GM23248 (cell line): ENCODE data around the gene PTPRD. TPM values are rescaled to one million over a fixed set of nuclear protein-coding genes. Genes with fewer than 3 reads are reported as not detected.

ENCODE experiments used
- DNase-seq: peaks from one replicate; pipeline ENCODE4 v3.0.0-alpha.2; 2015
- H2AFZ ChIP-seq: fragments of 200-600 bp; sonication (generic); 2 replicates; pipeline ENCODE4 v1.6.1; 2016; ENCODE audit warnings: antibody characterized with exemption
- H3F3A ChIP-seq: fragments of 200-600 bp; sonication (generic); 2 replicates; pipeline ENCODE4 v1.6.1; 2016; ENCODE audit warnings: mild to moderate bottlenecking, antibody characterized with exemption, mixed run types; ENCODE audit not compliant: insufficient read depth
- H3K27ac ChIP-seq: fragments of 200-600 bp; sonication (generic); 2 replicates; pipeline ENCODE4 v1.5.1; 2016; ENCODE audit warnings: mild to moderate bottlenecking
- H3K27me3 ChIP-seq: fragments of 200-600 bp; sonication (generic); replicated peaks from 2 replicates; pipeline ENCODE4 v1.6.1; 2016; ENCODE audit warnings: mild to moderate bottlenecking; ENCODE audit not compliant: insufficient read depth
- H3K36me3 ChIP-seq: fragments of 200-600 bp; sonication (generic); 2 replicates; pipeline ENCODE4 v1.6.1; 2016; ENCODE audit warnings: low read depth, mild to moderate bottlenecking
- H3K4me1 ChIP-seq: fragments of 200-600 bp; sonication (generic); 2 replicates; pipeline ENCODE4 v1.6.1; 2016; ENCODE audit warnings: mild to moderate bottlenecking; ENCODE audit not compliant: insufficient read depth
- H3K4me2 ChIP-seq: fragments of 200-600 bp; sonication (generic); one replicate; pipeline ENCODE4 v1.6.1; 2016; ENCODE audit warnings: mild to moderate bottlenecking; ENCODE audit not compliant: unreplicated experiment
- H3K4me3 ChIP-seq: fragments of 200-600 bp; sonication (generic); 2 replicates; pipeline ENCODE4 v1.5.1; 2016; ENCODE audit warnings: mild to moderate bottlenecking
- H3K79me2 ChIP-seq: fragments of 200-600 bp; sonication (generic); 2 replicates; pipeline ENCODE4 v1.6.1; 2016; ENCODE audit warnings: mild to moderate bottlenecking; ENCODE audit not compliant: insufficient read depth
- H3K9ac ChIP-seq: fragments of 200-600 bp; sonication (generic); 2 replicates; pipeline ENCODE4 v1.6.1; 2016; ENCODE audit warnings: mild to moderate bottlenecking
- H3K9me2 ChIP-seq: fragments of 200-600 bp; sonication (generic); 2 replicates; pipeline ENCODE4 v1.6.1; 2016; ENCODE audit warnings: mixed run types, mild to moderate bottlenecking, moderate library complexity; ENCODE audit not compliant: insufficient read depth
- H3K9me3 ChIP-seq: fragments of 200-600 bp; sonication (generic); one replicate; pipeline ENCODE4 v1.6.1; 2017; ENCODE audit warnings: low read depth
- H4K20me1 ChIP-seq: fragments of 200-600 bp; sonication (generic); 2 replicates; pipeline ENCODE4 v1.6.0; 2016; ENCODE audit not compliant: insufficient read depth
- EZH2 ChIP-seq: fragments of 200-600 bp; sonication (generic); IDR thresholded peaks from 2 replicates; pipeline ENCODE4 v1.6.1; 2018; ENCODE audit warnings: antibody characterized with exemption, mild to moderate bottlenecking; ENCODE audit not compliant: insufficient read depth, poor library complexity, severe bottlenecking
- EZH2phosphoT487 ChIP-seq: fragments of 200-600 bp; sonication (generic); IDR thresholded peaks from 2 replicates; pipeline ENCODE4 v1.6.1; 2018; ENCODE audit warnings: antibody characterized with exemption, moderate library complexity, mild to moderate bottlenecking, low read depth; ENCODE audit not compliant: insufficient read depth
- WGBS, 2 experiments: methylation state at CpG; one replicate each; pipeline ENCODE4 v1.1.6; 2015 to 2017; ENCODE audit warnings: low lambda C conversion rate in 2 of 2, low coverage in 1 of 2; ENCODE audit errors: missing lambda C conversion rate in 2 of 2; 5-methylcytosine and 5-hydroxymethylcytosine counted together
- in situ Hi-C: fragments of 300-500 bp; cut with MboI; formaldehyde crosslinking; loops from 2 replicates; pipeline ENCODE4 v1.15.0; 2020
- polyA plus RNA-seq: library from polyadenylated mRNA; unstranded; fragments of >200 nt; fragmentation: Nextera tagmentation; extraction: Ambion mirVana; gene quantifications from 2 replicates; pipeline ENCODE4 v1.2.1, GENCODE V29; 2016
- total RNA-seq: library from RNA; depleted of rRNA; stranded (reverse); fragments of >200 nt; shearing (Covaris generic); gene quantifications from 2 replicates; pipeline ENCODE4 v1.2.3, GENCODE V29; 2014

Gene PTPRD
- total and polyA plus RNA-seq, 2 experiments from 2014 or later: 0.05 TPM; not detected in 1

DNA sequence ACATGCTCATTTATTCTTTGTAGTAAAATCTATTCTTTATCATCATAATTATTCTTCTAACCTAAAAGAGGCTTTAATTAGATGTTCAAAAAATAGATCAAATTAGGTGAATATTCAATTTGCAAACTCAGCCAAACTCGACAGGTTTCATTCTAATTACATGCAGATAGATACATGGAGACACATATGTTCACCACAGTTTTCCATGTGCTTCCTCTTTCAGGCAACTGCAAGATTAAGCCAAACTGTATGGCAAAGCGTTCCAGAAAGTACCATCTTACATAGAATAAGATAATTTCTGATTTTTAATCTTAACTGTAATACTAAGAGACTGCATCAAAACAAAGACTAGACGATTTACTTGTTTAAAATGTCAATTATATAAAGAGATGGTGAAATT is 1944.6 kb downstream of the PTPRD start:
- in situ Hi-C loops: no loop called here
- no peak for DNase-seq
- TF ChIP-seq EZH2phosphoT487 (no peak), EZH2 (no peak)
- Histone ChIP-seq H3K4me1 (no peaks in the 10 kb centered on the region), H3K27ac (no peak overlapping the region), H3F3A (no peaks in the 10 kb centered on the region), H3K4me2 (no peak overlapping the region), H3K9ac (no peak overlapping the region), H4K20me1 (no peaks in the 10 kb centered on the region), H2AFZ (no peak overlapping the region), H3K9me3 (no peaks in the 10 kb centered on the region), H3K36me3 (no peaks in the 10 kb centered on the region), H3K27me3 (no peaks in the 10 kb centered on the region), H3K79me2 (no peaks in the 10 kb centered on the region), H3K4me3 (no peak overlapping the region), H3K9me2 (no peaks in the 10 kb centered on the region)
- WGBS, 2 experiments: 1 to 5% methylated on average over 3 of the region's 3 CpGs

DNA sequence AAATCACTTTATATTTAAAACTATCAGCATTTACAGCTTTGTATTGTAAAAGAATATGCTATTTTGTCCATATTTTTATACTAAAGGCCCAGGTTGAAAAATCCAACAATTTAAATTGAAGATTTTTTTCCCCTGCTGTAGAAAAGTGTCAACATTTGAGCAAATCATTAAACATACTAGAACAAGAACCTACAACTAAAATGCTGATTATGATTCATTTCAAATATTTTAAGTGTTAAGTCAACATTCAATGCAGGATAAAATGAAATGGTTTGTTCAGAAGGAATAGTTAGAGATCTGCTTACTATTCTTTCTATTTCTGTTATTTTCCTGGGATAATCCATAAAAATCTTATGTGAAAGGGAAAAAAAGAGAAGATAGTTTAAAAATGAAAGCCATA is 1946.7 kb downstream of the PTPRD start:
- in situ Hi-C loops: no loop called here
- Histone ChIP-seq H3K79me2 (no peaks in the 10 kb centered on the region), H3K9me2 (no peaks in the 10 kb centered on the region)

DNA sequence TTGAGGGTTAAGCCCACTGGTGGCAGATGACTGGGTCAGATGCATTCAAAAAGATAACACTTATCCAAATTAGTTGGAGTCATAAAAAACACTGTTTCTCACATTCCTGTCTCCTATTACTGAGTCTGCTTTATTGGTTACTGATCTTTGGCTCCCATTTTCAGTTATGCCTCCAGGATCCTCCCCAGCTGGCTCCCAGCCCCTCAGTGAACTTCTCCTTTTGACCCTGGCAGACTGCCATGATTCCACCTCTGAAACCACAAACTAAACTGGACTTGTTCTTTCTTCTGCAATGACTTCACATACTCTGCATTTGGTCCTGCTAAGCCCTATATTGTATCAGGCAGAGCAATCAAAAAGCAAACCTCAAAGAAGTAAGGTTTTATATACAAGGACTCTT is 1952.4 kb downstream of the PTPRD start:
- Histone ChIP-seq H3K4me1 (no peaks in the 10 kb centered on the region), H3K27me3 (no peaks in the 10 kb centered on the region), H3K79me2 (no peaks in the 10 kb centered on the region), H3K4me2 (no peak overlapping the region), H3K9ac (no peak overlapping the region), H2AFZ (no peak overlapping the region), H3K36me3 (no peaks in the 10 kb centered on the region), H4K20me1 (no peaks in the 10 kb centered on the region), H3F3A (no peaks in the 10 kb centered on the region), H3K9me2 (no peaks in the 10 kb centered on the region), H3K9me3 (no peaks in the 10 kb centered on the region), H3K27ac (no peak overlapping the region), H3K4me3 (no peak overlapping the region)
- no peak for DNase-seq
- in situ Hi-C loops: no loop called here
- TF ChIP-seq EZH2phosphoT487 (no peak), EZH2 (no peak)

More for the DNA sequence above, 1946.7 kb downstream of the PTPRD start:
- DNase-seq: no peak
- H3K9me3 ChIP-seq: no peaks in the 10 kb centered on the region
- no peaks in the 10 kb centered on the region for H3F3A ChIP-seq
- no peak overlapping the region for H3K9ac ChIP-seq
- H3K4me2 ChIP-seq: no peak overlapping the region
- H3K27ac ChIP-seq: no peak overlapping the region
- H3K36me3 ChIP-seq: no peaks in the 10 kb centered on the region
- no peaks in the 10 kb centered on the region for H4K20me1 ChIP-seq
- H3K27me3 ChIP-seq: no peaks in the 10 kb centered on the region
- H3K4me1 ChIP-seq: no peaks in the 10 kb centered on the region
- no peak overlapping the region for H3K4me3 ChIP-seq
- no peak for TF ChIP-seq EZH2phosphoT487
- no peak for TF ChIP-seq EZH2
- no peak overlapping the region for H2AFZ ChIP-seq

DNA sequence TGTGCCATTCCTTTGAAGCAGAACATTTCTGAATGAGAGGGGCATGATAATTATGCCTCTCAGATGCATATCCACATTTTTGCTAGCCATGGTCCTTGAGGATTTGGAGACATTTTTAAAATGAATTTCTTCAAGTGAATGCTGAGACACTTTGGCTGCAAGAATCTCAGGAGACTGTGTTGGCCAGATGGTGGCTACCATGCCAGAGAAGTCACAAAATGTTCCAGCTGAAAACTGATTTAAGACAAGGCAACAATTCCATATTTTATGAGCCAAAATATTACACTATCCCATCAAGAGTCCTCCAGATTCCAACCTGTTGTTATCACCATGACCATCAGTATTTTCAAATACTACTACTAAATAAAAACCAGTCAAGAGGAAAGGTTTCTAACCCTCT is 1953.7 kb downstream of the PTPRD start:
- H3K9me2 ChIP-seq: no peaks in the 10 kb centered on the region
- no peak overlapping the region for H3K9ac ChIP-seq
- H3K4me2 ChIP-seq: no peak overlapping the region
- H3K27me3 ChIP-seq: no peaks in the 10 kb centered on the region
- no peak for DNase-seq
- in situ Hi-C loops: no loop called here
- H3K79me2 ChIP-seq: no peaks in the 10 kb centered on the region
- H3K27ac ChIP-seq: no peak overlapping the region
- H4K20me1 ChIP-seq: no peaks in the 10 kb centered on the region
- H3K4me3 ChIP-seq: no peak overlapping the region
- no peaks in the 10 kb centered on the region for H3K9me3 ChIP-seq
- H3K36me3 ChIP-seq: no peaks in the 10 kb centered on the region
- no peak overlapping the region for H2AFZ ChIP-seq
- TF ChIP-seq EZH2: no peak
- no peak for TF ChIP-seq EZH2phosphoT487
- H3F3A ChIP-seq: no peaks in the 10 kb centered on the region
- no peaks in the 10 kb centered on the region for H3K4me1 ChIP-seq

DNA sequence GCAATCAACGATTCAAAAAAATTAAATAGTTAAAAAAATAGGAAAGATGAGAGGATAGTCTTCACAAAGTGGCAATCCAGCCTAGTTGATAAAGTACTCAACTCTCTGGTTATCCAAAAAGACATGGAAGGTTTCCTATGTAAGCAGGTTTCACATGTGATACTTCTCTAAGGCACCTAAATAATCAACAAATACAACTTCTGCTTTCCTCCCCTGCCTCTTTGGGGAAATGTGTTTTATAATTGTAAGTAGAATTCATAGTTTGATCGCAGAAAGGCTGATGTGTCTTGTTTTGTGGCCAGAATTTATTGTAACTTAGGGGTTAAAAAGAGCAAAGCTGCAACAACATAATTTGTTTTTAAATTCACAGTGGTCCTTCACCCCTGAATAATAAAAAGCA is 1957.7 kb downstream of the PTPRD start:
- no peaks in the 10 kb centered on the region for H3K27me3 ChIP-seq
- in situ Hi-C loops: no loop called here
- no peak for DNase-seq
- no peak overlapping the region for H2AFZ ChIP-seq
- H3F3A ChIP-seq: no peaks in the 10 kb centered on the region
- no peak overlapping the region for H3K4me3 ChIP-seq
- no peaks in the 10 kb centered on the region for H3K9me3 ChIP-seq
- WGBS, 2 experiments: 3 to 5% methylated on average over 2 of the region's 2 CpGs
- H3K9ac ChIP-seq: no peak overlapping the region
- no peak overlapping the region for H3K4me2 ChIP-seq
- no peak for TF ChIP-seq EZH2phosphoT487
- no peak for TF ChIP-seq EZH2
- H3K4me1 ChIP-seq: no peaks in the 10 kb centered on the region
- no peaks in the 10 kb centered on the region for H3K79me2 ChIP-seq
- no peak overlapping the region for H3K27ac ChIP-seq
- H3K9me2 ChIP-seq: no peaks in the 10 kb centered on the region
- H3K36me3 ChIP-seq: no peaks in the 10 kb centered on the region
- H4K20me1 ChIP-seq: no peaks in the 10 kb centered on the region
